ENCODE measurements around the gene ARF1.
A peak's percentile ranks its signal among the peaks of the same experiment; 100 is the strongest.

ARF1 gene

GRCh38 chr1:228077565-228078330, 4.8 kb upstream of the ARF1 start:
- Histone ChIP-seq H3K4me3 (no peak overlapping the region), H3K9ac (ENCODE audit: insufficient read length) (no peak overlapping the region), H3K9me3 (ENCODE audit: low read depth, low read length) (no peaks in the 10 kb centered on the region), H3K27ac (no peak overlapping the region), H3K36me3 (ENCODE audit: insufficient read depth, low read length) (no peaks in the 10 kb centered on the region)
- DNase-seq (ENCODE audit: low read depth, low spot score): no peak
- TF ChIP-seq EZH2 (IDR thresholded peaks at IDR 0.05): no peak
- TF ChIP-seq POLR2AphosphoS5 (IDR thresholded peaks at IDR 0.05; ENCODE audit: borderline replicate concordance, low read depth, low read length): no peak
- TF ChIP-seq FOXP2 (optimal IDR thresholded peaks at IDR 0.05; ENCODE audit: control extremely low read depth, extremely low read length, insufficient read depth): no peak

- Histone ChIP-seq H3K9ac (ENCODE audit: insufficient read length) (no peak overlapping the region), H3K36me3 (ENCODE audit: insufficient read depth, low read length) (no peaks in the 10 kb centered on the region), H3K27ac (no peak overlapping the region), H3K9me3 (ENCODE audit: low read depth, low read length) (no peaks in the 10 kb centered on the region), H3K4me3 (no peak overlapping the region)
- no peak for TF ChIP-seq POLR2AphosphoS5 (IDR thresholded peaks at IDR 0.05; ENCODE audit: borderline replicate concordance, low read depth, low read length)
- TF ChIP-seq FOXP2 (optimal IDR thresholded peaks at IDR 0.05; ENCODE audit: control extremely low read depth, extremely low read length, insufficient read depth): no peak
- no peak for TF ChIP-seq EZH2 (IDR thresholded peaks at IDR 0.05)
- no peak for DNase-seq (ENCODE audit: low read depth, low spot score)
Observed at GRCh38 chr1:228079013-228079412, 3.5 kb upstream of the ARF1 start.

DNA sequence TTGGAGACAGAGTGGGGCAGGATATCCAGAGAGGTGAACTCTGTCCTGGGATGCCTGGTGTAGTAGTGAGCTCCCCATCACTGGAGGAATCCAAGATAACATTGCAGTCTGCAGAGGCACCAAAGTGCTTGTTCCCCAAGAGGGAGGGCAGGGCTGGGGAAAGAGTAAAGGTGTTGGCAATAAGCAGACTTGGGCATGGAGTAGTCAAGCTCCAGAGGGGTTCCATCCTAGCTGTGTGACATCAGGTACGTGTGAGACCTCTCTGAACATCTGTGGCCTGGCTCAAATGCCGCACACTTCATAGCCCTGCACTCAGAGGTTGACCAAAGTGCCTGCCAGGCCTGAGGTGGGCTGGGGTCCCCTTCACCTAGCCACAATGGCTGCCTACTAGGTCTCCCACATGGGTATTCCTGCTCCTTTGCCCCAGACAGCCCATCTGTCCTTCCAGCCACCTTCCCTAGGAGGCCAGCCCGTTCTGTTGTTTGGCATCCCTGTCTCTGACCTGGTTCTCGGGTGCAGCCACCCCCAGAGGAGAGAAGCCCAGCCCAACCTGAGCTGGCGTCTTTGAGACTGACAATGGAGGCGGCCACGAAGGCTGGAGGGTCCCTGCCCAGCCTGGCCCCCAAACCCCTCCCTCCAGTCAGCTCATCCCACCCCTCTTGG, 2.8 kb upstream of the ARF1 start:
- peaks cover under 1% of the 10 kb centered on the region for H3K36me3 ChIP-seq (ENCODE audit: insufficient read depth, low read length)
- no peak overlapping the region for H3K9ac ChIP-seq (ENCODE audit: insufficient read length)
- TF ChIP-seq POLR2AphosphoS5 (IDR thresholded peaks at IDR 0.05; ENCODE audit: borderline replicate concordance, low read depth, low read length) (no peak), FOXP2 (optimal IDR thresholded peaks at IDR 0.05; ENCODE audit: control extremely low read depth, extremely low read length, insufficient read depth) (no peak), EZH2 (IDR thresholded peaks at IDR 0.05) (no peak)
- no peak overlapping the region for H3K27ac ChIP-seq
- H3K4me3 ChIP-seq: no peak overlapping the region
- DNase-seq (ENCODE audit: low read depth, low spot score): no peak
- H3K9me3 ChIP-seq (ENCODE audit: low read depth, low read length): no peaks in the 10 kb centered on the region

- no peak for TF ChIP-seq FOXP2 (optimal IDR thresholded peaks at IDR 0.05; ENCODE audit: control extremely low read depth, extremely low read length, insufficient read depth)
- no peak for TF ChIP-seq EZH2 (IDR thresholded peaks at IDR 0.05)
- no peak for TF ChIP-seq POLR2AphosphoS5 (IDR thresholded peaks at IDR 0.05; ENCODE audit: borderline replicate concordance, low read depth, low read length)
- Histone ChIP-seq H3K36me3 (ENCODE audit: insufficient read depth, low read length) (peaks cover 15% of the 10 kb centered on the region), H3K9ac (ENCODE audit: insufficient read length) (peak overlapping the region; percentile 91), H3K27ac (no peak overlapping the region), H3K9me3 (ENCODE audit: low read depth, low read length) (no peaks in the 10 kb centered on the region), H3K4me3 (peak overlapping the region; percentile 93)
- no peak for DNase-seq (ENCODE audit: low read depth, low spot score)
Observed at GRCh38 chr1:228081144-228081543, 1.4 kb upstream of the ARF1 start.

DNA sequence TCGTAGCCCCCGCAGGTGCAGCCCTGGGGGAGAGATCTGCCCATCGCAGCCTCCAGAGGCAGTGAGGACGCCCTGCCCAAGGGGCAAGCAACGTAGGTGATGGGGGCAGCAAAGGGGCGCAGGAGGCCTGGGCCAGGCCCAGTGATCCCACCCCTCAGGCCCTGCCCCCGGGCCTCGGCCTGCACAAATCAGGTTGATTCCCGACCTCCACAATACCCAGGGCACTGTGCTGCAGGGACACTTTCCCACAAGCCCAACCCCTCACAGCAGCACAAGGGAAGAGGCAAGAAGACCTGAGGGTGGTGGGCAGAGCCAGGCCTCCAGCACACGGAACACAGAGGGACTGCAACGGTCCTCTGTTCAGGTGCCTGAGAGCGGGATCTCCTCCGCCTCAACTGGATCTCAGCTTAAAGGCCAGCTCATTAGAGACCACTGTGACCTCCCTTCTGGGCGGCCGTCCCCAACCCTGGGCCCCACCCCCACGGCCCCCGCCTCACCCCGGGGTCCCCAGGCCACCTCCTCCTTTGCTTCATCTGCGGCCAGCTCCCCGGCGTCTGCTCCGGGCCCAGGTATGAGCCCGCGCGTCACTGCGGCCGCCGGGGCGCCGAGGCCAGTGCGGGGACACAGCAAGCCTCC, 812 bp upstream of the ARF1 start:
- TF ChIP-seq FOXP2 (optimal IDR thresholded peaks at IDR 0.05; ENCODE audit: control extremely low read depth, extremely low read length, insufficient read depth) (no peak), EZH2 (IDR thresholded peaks at IDR 0.05) (no peak), POLR2AphosphoS5 (IDR thresholded peaks at IDR 0.05; ENCODE audit: borderline replicate concordance, low read depth, low read length) (no peak)
- H3K4me3 ChIP-seq: peak overlapping the region; percentile 93
- no peaks in the 10 kb centered on the region for H3K9me3 ChIP-seq (ENCODE audit: low read depth, low read length)
- DNase-seq (ENCODE audit: low read depth, low spot score): no peak
- H3K9ac ChIP-seq (ENCODE audit: insufficient read length): peak overlapping the region; percentile 91
- H3K27ac ChIP-seq: no peak overlapping the region
- H3K36me3 ChIP-seq (ENCODE audit: insufficient read depth, low read length): peaks cover 21% of the 10 kb centered on the region

- H3K27ac ChIP-seq: peak overlapping the region; percentile 84
- H3K9me3 ChIP-seq (ENCODE audit: low read depth, low read length): no peaks in the 10 kb centered on the region
- TF ChIP-seq EZH2 (IDR thresholded peaks at IDR 0.05) (no peak), FOXP2 (optimal IDR thresholded peaks at IDR 0.05; ENCODE audit: control extremely low read depth, extremely low read length, insufficient read depth) (no peak), POLR2AphosphoS5 (IDR thresholded peaks at IDR 0.05; ENCODE audit: borderline replicate concordance, low read depth, low read length) (0 out of 2 replicates have a peak, but pooled peaks have one; percentile 40)
- DNase-seq (ENCODE audit: low read depth, low spot score): no peak
- H3K4me3 ChIP-seq: peak overlapping the region; percentile 93
- H3K36me3 ChIP-seq (ENCODE audit: insufficient read depth, low read length): peaks cover 33% of the 10 kb centered on the region
- peak overlapping the region; percentile 99 for H3K9ac ChIP-seq (ENCODE audit: insufficient read length)
Observed at GRCh38 chr1:228082918-228083870, 686 bp downstream of the ARF1 start.

GRCh38 chr1:228083871-228084278, 1.4 kb downstream of the ARF1 start:
- Histone ChIP-seq H3K36me3 (ENCODE audit: insufficient read depth, low read length) (peaks cover 40% of the 10 kb centered on the region), H3K9ac (ENCODE audit: insufficient read length) (peak overlapping the region; percentile 99), H3K27ac (no peak overlapping the region), H3K4me3 (peak overlapping the region; percentile 93), H3K9me3 (ENCODE audit: low read depth, low read length) (no peaks in the 10 kb centered on the region)
- no peak for DNase-seq (ENCODE audit: low read depth, low spot score)
- no peak for TF ChIP-seq FOXP2 (optimal IDR thresholded peaks at IDR 0.05; ENCODE audit: control extremely low read depth, extremely low read length, insufficient read depth)
- TF ChIP-seq POLR2AphosphoS5 (IDR thresholded peaks at IDR 0.05; ENCODE audit: borderline replicate concordance, low read depth, low read length): no peak
- TF ChIP-seq EZH2 (IDR thresholded peaks at IDR 0.05): no peak
